Stimulated activated CD4-positive, alpha-beta T cell treated with anti-CD3 and anti-CD28 coated beads, Interleukin-12 subunit alpha, Interleukin-12 subunit beta, amount 100 ng/mL, for 48 hours (primary cell): ENCODE results near the gene FZD10.

ENCODE experiments used
- DNase-seq, 3 donors: peaks; one replicate each; pipeline ENCODE4 v3.0.0-alpha.2; 2020; ENCODE audit warnings: low read depth in 2 of 3, low spot score in 1 of 3

The FZD10 gene

DNA sequence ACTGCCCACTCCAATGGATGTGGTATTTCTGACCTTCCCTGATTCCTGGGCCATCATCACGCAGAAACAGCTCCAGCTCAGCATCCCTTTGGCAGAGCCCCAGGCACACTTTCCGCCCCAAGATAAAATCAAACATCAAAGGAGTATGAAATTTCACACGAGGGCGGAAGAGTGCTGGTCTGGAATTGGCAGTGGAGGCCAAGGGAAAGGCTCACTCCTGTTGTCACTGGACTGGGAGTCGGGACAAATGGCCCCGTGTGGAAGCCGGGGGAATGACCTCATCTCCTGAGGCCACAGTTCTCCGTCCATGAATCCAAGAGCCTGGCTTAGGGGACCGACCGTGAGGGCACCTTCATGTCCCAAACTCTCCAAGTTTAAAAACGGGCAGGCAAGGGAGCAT, 40.9 kb downstream of the FZD10 start:
- DNase-seq, result no peak

DNA sequence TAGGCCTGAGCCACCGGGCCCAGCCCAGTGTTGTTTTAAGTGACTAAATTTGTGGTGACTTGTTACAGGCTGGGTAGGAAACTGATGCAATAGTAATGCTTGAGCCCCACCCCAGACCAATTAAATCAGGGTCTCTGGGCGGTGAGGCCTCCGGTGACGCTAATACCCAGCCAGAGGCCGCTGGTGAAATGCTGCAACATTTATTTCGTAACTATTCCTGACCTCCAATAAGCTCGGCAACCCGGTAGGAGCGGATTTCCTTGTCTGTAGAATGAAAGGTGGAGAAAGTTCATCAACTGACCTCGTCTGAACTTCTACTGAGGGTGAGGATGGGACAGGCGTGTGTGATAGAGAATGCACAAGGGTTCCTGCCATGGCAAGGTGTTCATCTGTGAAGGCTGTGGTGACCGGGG, 42.3 kb downstream of the FZD10 start:
- no peak for DNase-seq

DNA sequence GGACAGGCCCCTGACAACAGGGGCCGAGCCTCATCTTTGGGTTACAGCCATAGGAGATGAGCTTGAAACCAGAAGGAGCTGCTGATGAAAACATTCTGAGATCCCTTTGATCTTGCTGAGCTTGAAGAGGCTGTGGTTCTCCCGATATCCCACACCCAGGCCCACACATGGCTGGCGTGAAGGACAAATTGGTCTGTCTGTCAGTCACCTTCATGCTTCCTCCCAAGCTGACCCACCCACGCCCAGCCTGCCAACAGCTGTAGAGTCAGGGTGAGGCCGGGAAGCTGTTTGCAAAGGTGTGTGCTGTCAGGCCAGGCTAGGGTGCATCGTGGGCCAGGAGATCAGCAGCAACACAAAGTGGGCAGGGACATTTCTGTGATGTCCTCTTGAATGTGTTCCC, 43.2 kb downstream of the FZD10 start:
- no peak for DNase-seq

DNA sequence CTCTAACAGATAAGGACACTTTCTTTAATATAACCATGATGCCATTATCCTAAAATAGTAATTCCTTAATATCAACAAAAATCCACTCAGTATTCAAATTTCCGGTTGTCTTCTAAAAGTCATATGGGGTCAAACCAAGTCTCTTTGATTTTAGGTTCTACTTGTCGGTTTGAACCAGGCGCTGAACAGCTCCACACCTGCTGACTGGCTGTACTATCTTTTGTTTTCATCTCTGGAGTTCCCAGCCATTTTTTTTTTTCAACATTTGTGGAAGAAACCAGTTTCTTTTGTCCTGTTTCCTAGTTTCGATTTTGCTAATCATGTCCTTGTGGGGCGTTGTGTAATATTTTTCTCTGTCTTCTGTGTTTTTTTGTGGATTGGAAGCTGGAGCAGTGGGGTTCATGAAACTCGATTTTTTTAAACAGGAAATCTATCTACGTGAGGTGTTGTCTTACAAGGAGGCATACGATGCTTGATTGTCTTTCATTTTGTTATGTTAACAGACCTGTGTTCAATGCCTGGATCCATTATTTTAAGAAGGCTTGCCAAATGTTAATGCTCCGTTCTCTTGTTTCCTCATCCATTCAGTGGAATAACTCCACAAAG, 50.2 kb downstream of the FZD10 start:
- DNase-seq, result no peak

DNA sequence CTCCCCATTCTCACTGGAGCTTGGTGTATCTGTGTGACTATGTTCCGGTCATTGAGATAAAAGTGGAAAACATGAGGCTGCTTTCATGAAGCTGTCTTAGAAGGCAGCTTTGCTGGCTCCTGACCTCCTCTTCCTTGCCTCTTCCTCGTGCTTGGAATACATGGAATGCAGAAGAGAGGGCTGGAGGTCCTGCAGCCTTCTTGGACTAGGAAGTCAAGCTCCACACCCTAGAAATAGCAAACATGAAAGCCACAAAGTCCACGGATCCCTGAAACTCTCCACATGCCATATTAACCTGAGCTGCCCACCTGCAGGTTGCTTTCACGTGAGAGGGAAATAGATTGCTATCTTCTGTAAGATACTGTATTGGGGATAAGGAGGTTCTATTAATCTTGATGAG, 51.0 kb downstream of the FZD10 start:
- DNase-seq, result no peak

DNA sequence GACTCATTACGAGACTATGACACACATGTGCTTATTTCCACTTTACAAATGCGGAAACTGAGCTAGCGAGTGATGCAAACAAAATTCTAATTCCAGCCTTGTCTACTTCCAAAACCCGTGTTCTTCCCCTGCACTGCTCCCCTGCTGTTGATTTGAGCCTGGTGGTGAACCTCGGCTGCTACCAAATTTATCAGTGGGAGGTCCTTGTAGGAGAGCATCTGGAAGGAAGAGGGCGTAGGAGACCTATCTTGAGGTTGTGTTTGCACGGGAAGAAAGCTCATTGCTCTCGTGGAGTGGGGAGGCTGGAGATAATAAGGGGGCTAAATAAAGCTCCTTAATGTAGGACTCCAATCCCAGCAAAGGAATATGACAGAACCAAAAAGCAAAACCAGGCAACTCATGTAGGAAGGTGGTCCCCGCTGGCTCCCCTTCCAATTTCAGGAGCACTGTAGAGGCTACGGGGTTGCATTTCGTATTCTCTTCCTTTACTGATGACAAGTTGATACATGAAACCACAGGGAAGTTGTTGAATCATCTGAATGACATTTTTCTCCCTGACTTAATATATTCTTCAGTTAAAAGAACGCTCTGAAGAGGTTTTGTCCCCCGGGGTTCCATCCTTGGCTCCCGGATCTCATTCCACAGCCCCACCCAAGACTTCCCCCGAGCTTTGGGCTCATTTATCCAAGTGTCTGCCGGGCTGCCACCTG, 52.6 kb downstream of the FZD10 start:
- DNase-seq, result no peak
